Epithelial cell of prostate (primary cell): Measurements from ENCODE around the gene SRSF2.
A peak's percentile ranks its signal among the peaks of the same experiment; 100 is the strongest.
"Not testable (repeated sequence)": the region's sequence is repeated elsewhere in the genome, so short reads cannot be mapped to it uniquely, and the experiment has no call there.

Source experiments
- DNase-seq: peaks from one replicate; pipeline ENCODE4 v3.0.0-alpha.2; 2011; ENCODE audit warnings: low read depth, low spot score
- H3K27ac ChIP-seq: fragments of 450-650 bp; 2 replicates; pipeline ENCODE4 v1.5.1; 2017; ENCODE audit warnings: mild to moderate bottlenecking

SRSF2 gene

GRCh38 chr17:76704805-76705204 lies 32.3 kb downstream of the SRSF2 start:
- H3K27ac ChIP-seq = no peak overlapping the region
- DNase-seq = no peak

- no peak overlapping the region for H3K27ac ChIP-seq
- no peak for DNase-seq
Observed at GRCh38 chr17:76702941-76703637, 34.0 kb downstream of the SRSF2 start.

GRCh38 chr17:76702076-76702475 lies 35.1 kb downstream of the SRSF2 start:
- H3K27ac ChIP-seq = no peak overlapping the region
- DNase-seq = no peak

- peak overlapping the region; percentile 75 for H3K27ac ChIP-seq
- DNase-seq = no peak
Observed at GRCh38 chr17:76701471-76701967, 35.6 kb downstream of the SRSF2 start.

GRCh38 chr17:76700617-76701470 lies 36.3 kb downstream of the SRSF2 start:
- no peak for DNase-seq
- H3K27ac ChIP-seq = peak overlapping the region; percentile 75

GRCh38 chr17:76700270-76700616 lies 36.9 kb downstream of the SRSF2 start:
- H3K27ac ChIP-seq = peak overlapping the region; percentile 75
- no peak for DNase-seq

GRCh38 chr17:76698466-76698977 lies 38.6 kb downstream of the SRSF2 start:
- H3K27ac ChIP-seq, DNase-seq: not testable (repeated sequence)

- H3K27ac ChIP-seq = no peak overlapping the region
- no peak for DNase-seq
Observed at GRCh38 chr17:76697702-76698465, 39.2 kb downstream of the SRSF2 start.

- DNase-seq = no peak
- no peak overlapping the region for H3K27ac ChIP-seq
Observed at GRCh38 chr17:76696763-76697701, 40.1 kb downstream of the SRSF2 start.

- no peak overlapping the region for H3K27ac ChIP-seq
- no peak for DNase-seq
Observed at GRCh38 chr17:76695059-76695831, 41.9 kb downstream of the SRSF2 start.

- no peak for DNase-seq
- no peak overlapping the region for H3K27ac ChIP-seq
Observed at GRCh38 chr17:76691379-76692191, 45.5 kb downstream of the SRSF2 start.

- H3K27ac ChIP-seq = no peak overlapping the region
- no peak for DNase-seq
Observed at GRCh38 chr17:76690596-76691280, 46.4 kb downstream of the SRSF2 start.

GRCh38 chr17:76689859-76690258 lies 47.3 kb downstream of the SRSF2 start:
- H3K27ac ChIP-seq = no peak overlapping the region
- no peak for DNase-seq

GRCh38 chr17:76688165-76688622 lies 48.9 kb downstream of the SRSF2 start:
- no peak for DNase-seq
- H3K27ac ChIP-seq = peak overlapping the region; percentile 50

GRCh38 chr17:76687298-76688164 lies 49.6 kb downstream of the SRSF2 start:
- DNase-seq = no peak
- H3K27ac ChIP-seq = no peak overlapping the region

- H3K27ac ChIP-seq = no peak overlapping the region
- no peak for DNase-seq
Observed at GRCh38 chr17:76686538-76687297, 50.4 kb downstream of the SRSF2 start.
